Measurements from ENCODE around the gene CHST11.

The CHST11 gene

GRCh38 chr12:104668274-104668718 lies 211.5 kb downstream of the CHST11 start:
- no peak for TF ChIP-seq EZH2phosphoT487 (IDR thresholded peaks at IDR 0.05; ENCODE audit: borderline replicate concordance, low read length)
- TF ChIP-seq, protein P1, sequence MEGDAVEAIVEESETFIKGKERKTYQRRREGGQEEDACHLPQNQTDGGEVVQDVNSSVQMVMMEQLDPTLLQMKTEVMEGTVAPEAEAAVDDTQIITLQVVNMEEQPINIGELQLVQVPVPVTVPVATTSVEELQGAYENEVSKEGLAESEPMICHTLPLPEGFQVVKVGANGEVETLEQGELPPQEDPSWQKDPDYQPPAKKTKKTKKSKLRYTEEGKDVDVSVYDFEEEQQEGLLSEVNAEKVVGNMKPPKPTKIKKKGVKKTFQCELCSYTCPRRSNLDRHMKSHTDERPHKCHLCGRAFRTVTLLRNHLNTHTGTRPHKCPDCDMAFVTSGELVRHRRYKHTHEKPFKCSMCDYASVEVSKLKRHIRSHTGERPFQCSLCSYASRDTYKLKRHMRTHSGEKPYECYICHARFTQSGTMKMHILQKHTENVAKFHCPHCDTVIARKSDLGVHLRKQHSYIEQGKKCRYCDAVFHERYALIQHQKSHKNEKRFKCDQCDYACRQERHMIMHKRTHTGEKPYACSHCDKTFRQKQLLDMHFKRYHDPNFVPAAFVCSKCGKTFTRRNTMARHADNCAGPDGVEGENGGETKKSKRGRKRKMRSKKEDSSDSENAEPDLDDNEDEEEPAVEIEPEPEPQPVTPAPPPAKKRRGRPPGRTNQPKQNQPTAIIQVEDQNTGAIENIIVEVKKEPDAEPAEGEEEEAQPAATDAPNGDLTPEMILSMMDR (IDR thresholded peaks at IDR 0.05; ENCODE audit: low read depth, low read length, poor library complexity, severe bottlenecking) = no peak
- no peaks in the 10 kb centered on the region for H3K27me3 ChIP-seq (ENCODE audit: control insufficient read depth, low read length)
- H3F3A ChIP-seq (ENCODE audit: control insufficient read depth, insufficient read depth) = no peaks in the 10 kb centered on the region
- H3K9me3 ChIP-seq (ENCODE audit: control insufficient read depth, insufficient read depth, low read length) = no peaks in the 10 kb centered on the region
- H3K4me1 ChIP-seq (ENCODE audit: control insufficient read depth, low read length) = peaks cover 27% of the 10 kb centered on the region
- H3K79me2 ChIP-seq (ENCODE audit: control insufficient read depth, low read length) = no peaks in the 10 kb centered on the region
- H3K27ac ChIP-seq (ENCODE audit: low read depth, low read length) = no peak overlapping the region
- no peak overlapping the region for H3K4me2 ChIP-seq (ENCODE audit: low read length)
- H3K4me3 ChIP-seq (ENCODE audit: low read length) = no peak overlapping the region
- H3K36me3 ChIP-seq (ENCODE audit: control insufficient read depth, low read length) = no peaks in the 10 kb centered on the region
- no peaks in the 10 kb centered on the region for H3K9me2 ChIP-seq (replicated peaks; ENCODE audit: control insufficient read depth, low read length)
- H4K20me1 ChIP-seq (ENCODE audit: control insufficient read depth, insufficient read depth, low read depth, low read length) = no peaks in the 10 kb centered on the region; the same call in 1 of the 2 replicates

DNA sequence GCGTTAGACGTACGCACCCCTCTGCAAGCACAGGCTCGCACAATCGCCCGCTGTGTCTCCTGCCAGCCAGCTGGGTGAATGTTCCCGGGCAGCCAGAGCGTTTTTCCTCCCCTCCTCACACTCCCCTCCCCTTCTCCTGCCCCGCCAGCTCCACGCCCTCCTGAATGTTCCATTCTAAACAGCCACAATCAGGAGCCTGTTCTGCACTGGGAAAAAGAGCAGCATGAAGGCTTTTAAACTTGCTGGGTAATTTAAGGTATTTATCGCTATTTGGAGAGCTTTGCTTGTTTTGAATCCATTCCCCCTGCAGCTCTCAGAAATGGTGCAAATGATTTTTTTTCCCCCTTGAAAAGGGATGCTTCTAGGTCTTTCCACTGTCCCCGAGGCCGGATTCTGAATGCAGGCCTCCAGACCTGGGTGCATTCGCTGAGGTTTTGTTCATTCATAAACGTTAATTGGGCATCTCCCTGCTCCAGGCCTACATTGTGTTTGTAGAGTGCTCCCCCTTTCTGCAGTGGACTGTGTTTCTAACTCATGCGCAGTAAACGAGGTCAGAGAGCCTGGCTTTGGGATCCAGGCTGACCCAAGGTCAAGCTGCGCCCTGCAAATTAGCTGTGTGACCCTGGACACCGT lies 212.5 kb downstream of the CHST11 start:
- Histone ChIP-seq H3F3A (ENCODE audit: control insufficient read depth, insufficient read depth) (no peaks in the 10 kb centered on the region), H3K4me1 (ENCODE audit: control insufficient read depth, low read length) (peaks cover 27% of the 10 kb centered on the region), H4K20me1 (ENCODE audit: control insufficient read depth, insufficient read depth, low read depth, low read length) (no peaks in the 10 kb centered on the region; the same call in 1 of the 2 replicates), H3K27ac (ENCODE audit: low read depth, low read length) (no peak overlapping the region), H3K9me3 (ENCODE audit: control insufficient read depth, insufficient read depth, low read length) (no peaks in the 10 kb centered on the region), H3K4me3 (ENCODE audit: low read length) (no peak overlapping the region), H3K9me2 (replicated peaks; ENCODE audit: control insufficient read depth, low read length) (no peaks in the 10 kb centered on the region), H3K36me3 (ENCODE audit: control insufficient read depth, low read length) (no peaks in the 10 kb centered on the region), H3K79me2 (ENCODE audit: control insufficient read depth, low read length) (no peaks in the 10 kb centered on the region), H3K4me2 (ENCODE audit: low read length) (no peak overlapping the region), H3K27me3 (ENCODE audit: control insufficient read depth, low read length) (no peaks in the 10 kb centered on the region)
- TF ChIP-seq, protein P1 (IDR thresholded peaks at IDR 0.05; ENCODE audit: low read depth, low read length, poor library complexity, severe bottlenecking) = peak; percentile 30
- TF ChIP-seq EZH2phosphoT487 (IDR thresholded peaks at IDR 0.05; ENCODE audit: borderline replicate concordance, low read length) = no peak

GRCh38 chr12:104669851-104670337 lies 213.1 kb downstream of the CHST11 start:
- Histone ChIP-seq H3K9me3 (ENCODE audit: control insufficient read depth, insufficient read depth, low read length) (no peaks in the 10 kb centered on the region), H3K4me3 (ENCODE audit: low read length) (no peak overlapping the region), H3F3A (ENCODE audit: control insufficient read depth, insufficient read depth) (no peaks in the 10 kb centered on the region), H3K9me2 (replicated peaks; ENCODE audit: control insufficient read depth, low read length) (no peaks in the 10 kb centered on the region), H3K36me3 (ENCODE audit: control insufficient read depth, low read length) (no peaks in the 10 kb centered on the region), H3K4me2 (ENCODE audit: low read length) (no peak overlapping the region; the same call in 1 of the 2 replicates), H3K79me2 (ENCODE audit: control insufficient read depth, low read length) (no peaks in the 10 kb centered on the region), H3K27ac (ENCODE audit: low read depth, low read length) (no peak overlapping the region), H4K20me1 (ENCODE audit: control insufficient read depth, insufficient read depth, low read depth, low read length) (no peaks in the 10 kb centered on the region; the same call in 1 of the 2 replicates), H3K4me1 (ENCODE audit: control insufficient read depth, low read length) (peaks cover 27% of the 10 kb centered on the region), H3K27me3 (ENCODE audit: control insufficient read depth, low read length) (no peaks in the 10 kb centered on the region)
- no peak for TF ChIP-seq EZH2phosphoT487 (IDR thresholded peaks at IDR 0.05; ENCODE audit: borderline replicate concordance, low read length)
- TF ChIP-seq, protein P1 (IDR thresholded peaks at IDR 0.05; ENCODE audit: low read depth, low read length, poor library complexity, severe bottlenecking) = no peak

Measured in DOHH2 (cell line).